Activated T-helper 1 cell treated with Interleukin-2 at 50 U/mL for 16 hours (primary cell): ENCODE data around the gene ISL2.

Source experiments
- DNase-seq: peaks from one replicate; pipeline ENCODE4 v3.0.0-alpha.2; 2020; ENCODE audit warnings: low read depth

The ISL2 gene

DNA sequence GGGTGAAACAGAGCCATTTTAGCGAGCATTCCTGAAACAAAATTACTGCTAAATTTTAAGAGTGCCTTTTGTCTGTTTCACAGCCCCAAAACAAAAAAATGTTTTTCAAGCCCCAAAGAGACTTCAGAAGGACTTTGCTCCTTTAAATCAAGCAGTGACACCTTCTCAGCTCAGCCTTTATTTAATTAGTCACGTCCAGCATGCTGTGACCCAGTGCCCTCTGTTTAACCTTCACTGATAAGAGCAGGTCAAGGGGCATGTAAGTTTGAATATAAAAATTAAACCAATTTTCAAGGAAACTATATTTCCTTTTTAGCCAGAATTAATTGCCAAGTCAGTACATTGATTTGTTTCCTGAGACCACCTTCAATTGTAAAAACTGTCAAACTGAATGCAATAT is 40.6 kb downstream of the ISL2 start:
- no peak for DNase-seq

GRCh38 chr15:76377751-76378150 is 41.2 kb downstream of the ISL2 start:
- DNase-seq: no peak

GRCh38 chr15:76378691-76379090 is 42.1 kb downstream of the ISL2 start:
- DNase-seq: no peak

DNA sequence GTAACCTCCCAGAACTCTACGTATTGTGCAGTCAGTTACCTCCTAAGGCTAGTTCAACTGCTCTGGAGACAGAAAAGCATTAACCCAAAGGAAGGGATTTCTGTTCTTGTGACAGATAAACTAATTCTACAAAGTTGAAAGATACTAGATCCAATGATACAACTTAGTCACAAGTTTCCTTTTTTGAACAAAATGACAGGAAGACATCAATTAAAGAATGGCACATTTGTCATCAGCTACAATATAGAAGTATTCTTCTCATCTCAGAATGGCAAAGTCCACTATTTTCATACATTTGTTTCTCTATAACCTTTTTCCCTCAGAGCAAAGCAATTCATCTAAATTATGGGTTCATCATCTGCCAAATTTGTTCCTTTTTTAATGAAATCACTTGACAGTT is 43.7 kb downstream of the ISL2 start:
- no peak for DNase-seq

DNA sequence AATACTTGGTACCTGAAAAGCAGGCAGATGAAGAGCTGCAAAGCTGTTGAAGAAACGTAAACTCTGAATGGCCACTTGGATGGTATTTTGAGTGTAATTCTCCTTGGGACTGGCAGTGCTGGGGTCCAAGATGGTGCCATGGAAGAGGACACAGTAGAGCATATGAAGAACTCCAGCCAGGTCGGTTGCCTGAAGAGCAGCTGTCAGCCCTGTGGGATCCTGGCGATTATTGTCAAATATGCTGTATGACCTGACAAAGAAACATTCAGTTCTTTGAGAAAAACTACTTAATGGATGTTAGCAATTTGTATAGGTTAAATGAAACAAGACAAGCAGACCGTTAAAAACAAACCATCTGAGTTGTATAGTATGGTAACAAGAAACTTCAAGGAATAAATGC is 44.8 kb downstream of the ISL2 start:
- DNase-seq: no peak

DNA sequence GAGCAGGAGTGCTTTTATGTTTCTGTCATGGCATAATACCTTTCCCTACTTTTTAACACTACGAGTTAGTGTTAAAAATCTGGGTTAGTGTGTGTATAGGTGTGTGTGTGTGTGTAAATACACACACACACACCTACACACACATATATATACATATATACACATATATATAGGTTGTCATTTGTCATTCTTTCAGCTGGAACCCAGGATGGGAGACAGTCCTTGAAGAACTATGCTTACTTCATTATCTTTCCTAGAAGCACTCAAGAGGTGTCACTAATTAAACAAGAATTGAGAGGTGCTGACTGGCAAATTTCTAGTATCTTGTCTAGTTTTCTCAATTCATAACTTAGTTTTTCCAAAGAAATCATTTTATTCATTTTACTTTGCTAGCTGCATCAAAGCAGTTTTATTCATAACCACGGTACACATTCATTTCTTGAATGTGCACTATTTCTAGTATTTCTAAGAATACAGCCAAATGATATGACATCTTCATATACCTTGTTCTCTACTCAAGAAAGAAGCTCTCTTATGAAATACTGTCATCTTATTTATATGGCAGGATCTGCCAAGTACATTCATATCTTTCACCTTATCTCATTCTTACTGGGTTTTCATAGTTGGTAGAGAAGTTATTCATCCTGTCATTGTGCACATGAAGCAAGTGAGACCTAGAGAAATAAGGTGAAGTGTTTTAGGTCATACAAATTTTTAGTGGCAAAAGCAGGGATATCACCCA is 46.6 kb downstream of the ISL2 start:
- DNase-seq: no peak

DNA sequence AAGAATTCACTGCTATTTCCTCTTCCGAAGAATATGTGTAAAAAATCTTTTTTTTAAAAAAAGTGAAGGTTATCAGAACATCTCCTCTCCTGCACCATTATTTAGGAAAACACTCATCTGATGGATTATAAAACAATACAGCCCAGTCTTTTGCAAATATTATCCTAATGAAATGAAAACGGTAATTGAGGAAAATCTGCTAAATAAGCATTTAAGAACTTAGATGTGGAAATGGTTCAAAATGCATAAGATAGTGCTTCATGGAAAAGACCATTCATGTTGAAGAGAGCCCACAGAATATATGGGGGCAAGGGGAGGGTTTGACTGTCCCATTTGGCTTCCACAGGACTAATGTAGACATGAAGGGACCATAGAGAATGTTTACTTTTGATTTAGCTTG is 47.8 kb downstream of the ISL2 start:
- no peak for DNase-seq

DNA sequence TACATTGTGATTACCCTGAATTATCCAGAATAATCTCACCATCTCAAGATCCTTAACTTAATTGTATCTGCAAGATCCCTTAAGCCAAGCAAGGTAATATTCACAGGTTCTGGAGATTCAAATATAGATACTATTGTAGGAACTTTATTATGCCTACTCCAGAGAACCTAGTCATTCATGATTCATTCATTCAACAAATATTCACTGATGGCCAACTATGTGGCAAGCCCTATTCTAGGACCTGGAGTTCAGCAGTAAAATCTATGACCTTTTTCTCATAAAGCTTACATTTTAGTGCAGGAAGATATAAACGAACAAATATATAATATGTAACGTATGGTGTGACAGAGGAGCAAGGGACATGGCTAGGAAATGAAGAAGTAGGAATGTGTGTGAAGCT is 49.6 kb downstream of the ISL2 start:
- no peak for DNase-seq

GRCh38 chr15:76386926-76387325 is 50.4 kb downstream of the ISL2 start:
- no peak for DNase-seq

DNA sequence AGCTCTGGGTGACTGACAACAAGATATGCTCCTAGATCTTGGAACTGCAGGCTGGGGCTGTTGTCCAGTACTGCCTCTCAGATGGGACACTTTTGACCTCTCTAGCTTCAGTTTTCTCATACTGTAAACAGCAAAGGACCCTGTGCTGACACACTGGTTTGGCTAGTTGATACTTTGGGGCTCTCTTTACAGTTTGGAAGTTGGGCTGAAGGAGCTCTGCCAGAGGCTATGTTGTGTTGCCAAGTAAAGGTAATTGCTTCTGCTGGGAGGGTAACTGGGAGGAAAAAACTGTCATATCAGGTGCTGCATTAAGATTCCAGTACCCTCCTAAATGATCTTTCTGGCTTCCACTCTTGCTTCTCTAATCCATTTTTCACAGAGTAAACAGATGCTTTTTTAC is 54.0 kb downstream of the ISL2 start:
- no peak for DNase-seq

DNA sequence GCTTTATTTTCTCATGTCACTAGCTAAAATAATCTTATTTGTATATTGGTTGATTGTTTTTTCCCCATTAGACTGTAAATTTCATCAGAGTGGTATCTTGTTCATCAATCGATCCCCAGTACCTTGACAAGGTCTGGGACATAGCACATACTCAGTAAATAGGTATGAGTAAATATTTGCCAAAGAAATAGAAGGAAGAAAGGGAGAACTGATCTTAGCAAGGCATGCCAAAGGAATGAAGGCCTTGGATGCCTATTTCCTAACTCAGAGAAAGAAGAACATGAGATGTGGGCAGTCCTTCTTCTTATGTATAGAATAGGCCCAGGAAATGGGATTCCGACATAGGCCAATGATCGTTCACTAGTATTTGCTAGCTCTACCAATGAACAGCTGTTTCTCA is 54.7 kb downstream of the ISL2 start:
- DNase-seq: no peak

GRCh38 chr15:76391847-76392246 is 55.3 kb downstream of the ISL2 start:
- DNase-seq: no peak
